Measurements from ENCODE around the gene PRKCI.

DNA sequence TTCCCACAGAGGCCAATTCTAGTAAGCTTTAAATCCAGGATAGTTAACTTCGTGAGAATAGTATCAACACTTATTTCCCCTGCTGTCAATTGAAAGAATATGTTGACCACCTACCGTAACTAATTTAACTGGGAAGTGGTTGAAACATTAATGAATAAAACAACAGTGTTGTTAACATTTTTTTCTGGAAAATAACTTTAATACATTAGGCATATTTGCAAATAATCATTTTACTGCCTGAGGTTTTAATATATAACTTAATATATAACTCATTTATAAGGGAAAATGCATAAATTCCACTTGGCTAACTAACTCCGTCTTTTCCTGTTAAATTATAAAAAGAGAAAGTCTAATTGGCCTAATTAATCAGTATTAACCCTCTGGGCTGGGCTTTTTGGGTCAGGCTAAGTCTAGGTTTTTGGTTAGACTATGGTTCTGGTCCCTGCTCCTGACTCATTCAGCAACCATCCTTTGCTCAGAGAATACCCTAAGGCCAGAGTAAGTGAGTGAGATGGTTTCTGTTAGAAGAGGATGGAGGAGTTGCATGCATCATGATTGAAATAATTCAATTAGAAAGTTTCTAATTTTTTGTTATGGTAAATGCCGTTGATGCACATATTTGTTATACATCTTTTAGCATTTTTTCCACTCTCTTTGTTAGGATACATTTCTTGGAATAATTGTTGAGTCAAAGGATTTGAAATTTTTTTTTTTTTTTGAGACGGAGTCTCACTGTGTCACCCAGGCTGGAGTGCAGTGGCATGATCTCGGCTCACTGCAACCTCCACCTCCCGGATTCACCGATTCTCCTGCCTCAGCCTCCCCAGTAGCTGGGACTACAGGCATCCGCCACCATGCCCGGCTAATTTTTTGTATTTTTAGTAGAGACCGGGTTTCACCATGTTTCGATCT, 124.5 kb downstream of the PRKCI start:
- TF ChIP-seq GATA2 (IDR thresholded peaks at IDR 0.05; ENCODE audit: low read depth, low read length): no peak
- no peak for TF ChIP-seq GATA3 (IDR thresholded peaks at IDR 0.05; ENCODE audit: low read depth, low read length)
